ENCODE results near the gene ZFAND3.
A peak's percentile ranks its signal among the peaks of the same experiment; 100 is the strongest.

ZFAND3 gene

GRCh38 chr6:37784585-37784967 lies 35.0 kb upstream of the ZFAND3 start:
- H3K4me1 ChIP-seq (ENCODE audit: control insufficient read depth, insufficient read depth, low read length) = peaks cover 14% of the 10 kb centered on the region
- H3K4me3 ChIP-seq (ENCODE audit: low read length) = no peak overlapping the region
- DNase-seq (ENCODE audit: low read depth, low spot score) = no peak
- H3K36me3 ChIP-seq (ENCODE audit: control insufficient read depth, insufficient read depth, low read length) = no peaks in the 10 kb centered on the region
- H3K27ac ChIP-seq (ENCODE audit: low read length) = no peak overlapping the region
- no CpG with 5 or more reads among the region's 7 CpGs for WGBS (ENCODE audit: insufficient coverage, insufficient read length)
- H3K27me3 ChIP-seq (ENCODE audit: control insufficient read depth, insufficient read depth, low read length) = no peaks in the 10 kb centered on the region
- no peaks in the 10 kb centered on the region for H3K9me3 ChIP-seq (ENCODE audit: control insufficient read depth, insufficient read depth, low read length)

DNA sequence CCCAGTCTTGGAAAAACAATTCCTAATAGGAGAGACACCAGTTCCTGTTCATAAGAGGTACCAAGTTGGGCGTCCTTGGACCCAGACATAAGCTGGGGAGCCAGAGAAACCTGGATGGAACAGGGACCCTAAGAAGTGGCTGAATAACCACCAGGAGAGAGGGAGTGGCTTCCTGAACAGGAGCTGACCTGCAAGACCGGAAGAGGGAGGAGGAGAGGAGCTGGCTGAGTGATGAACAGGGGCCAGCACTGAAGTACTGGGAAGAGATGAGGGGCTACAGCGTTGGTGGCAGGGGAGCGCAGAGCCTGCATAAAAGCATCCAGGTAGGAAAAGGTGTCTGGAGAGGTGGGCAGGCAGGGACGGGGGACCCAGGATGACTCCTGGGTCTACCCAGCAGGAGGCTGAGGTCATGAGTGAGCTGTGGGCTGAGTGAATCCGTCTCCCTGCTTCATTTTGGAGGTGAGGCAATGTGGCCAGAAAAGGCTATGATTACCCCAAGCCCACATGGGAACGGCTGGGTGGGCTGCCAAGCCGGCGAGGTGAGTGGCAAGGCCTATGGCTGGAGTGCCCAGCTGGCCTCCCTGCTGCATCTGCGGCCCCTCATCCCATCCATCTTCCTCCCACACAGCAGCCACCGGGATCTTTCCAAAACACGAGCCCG lies 34.4 kb upstream of the ZFAND3 start:
- WGBS (ENCODE audit: insufficient coverage, insufficient read length) = no CpG with 5 or more reads among the region's 13 CpGs
- Histone ChIP-seq H3K4me1 (ENCODE audit: control insufficient read depth, insufficient read depth, low read length) (peaks cover 10% of the 10 kb centered on the region), H3K4me3 (ENCODE audit: low read length) (no peak overlapping the region), H3K36me3 (ENCODE audit: control insufficient read depth, insufficient read depth, low read length) (no peaks in the 10 kb centered on the region), H3K27ac (ENCODE audit: low read length) (no peak overlapping the region), H3K9me3 (ENCODE audit: control insufficient read depth, insufficient read depth, low read length) (no peaks in the 10 kb centered on the region), H3K27me3 (ENCODE audit: control insufficient read depth, insufficient read depth, low read length) (no peaks in the 10 kb centered on the region)
- no peak for DNase-seq (ENCODE audit: low read depth, low spot score)

DNA sequence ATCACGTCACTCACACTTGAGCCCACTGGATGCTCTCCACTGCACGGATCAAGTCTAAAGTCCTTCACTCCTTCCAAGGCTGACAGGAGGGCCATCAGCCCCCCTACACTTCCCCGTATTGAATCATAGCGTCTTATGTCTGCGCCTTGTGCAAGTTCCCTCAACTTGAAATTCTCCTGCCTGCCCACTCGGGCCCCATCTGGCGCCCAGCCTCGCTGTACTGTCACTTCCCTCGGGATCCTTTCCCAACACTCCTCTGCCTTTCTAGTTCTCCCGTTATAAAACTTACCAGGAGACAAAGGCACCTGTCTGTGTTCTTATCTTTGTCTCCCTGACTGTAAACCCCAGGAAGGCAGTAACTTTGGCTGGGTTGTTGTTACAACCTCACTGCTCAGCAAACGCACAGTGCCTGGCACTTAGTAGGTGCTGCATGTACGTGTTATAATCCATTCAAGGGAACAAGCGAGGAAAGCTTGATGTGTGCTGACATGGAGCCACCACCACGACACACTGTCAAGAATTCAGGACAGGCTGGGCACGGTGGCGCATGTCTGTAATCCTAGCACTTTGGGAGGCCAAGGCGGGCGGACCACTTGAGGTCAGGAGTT lies 33.8 kb upstream of the ZFAND3 start:
- no peaks in the 10 kb centered on the region for H3K9me3 ChIP-seq (ENCODE audit: control insufficient read depth, insufficient read depth, low read length)
- no peaks in the 10 kb centered on the region for H3K27me3 ChIP-seq (ENCODE audit: control insufficient read depth, insufficient read depth, low read length)
- H3K4me3 ChIP-seq (ENCODE audit: low read length) = no peak overlapping the region
- H3K4me1 ChIP-seq (ENCODE audit: control insufficient read depth, insufficient read depth, low read length) = peaks cover 9% of the 10 kb centered on the region
- WGBS (ENCODE audit: insufficient coverage, insufficient read length) = no CpG with 5 or more reads among the region's 18 CpGs
- H3K36me3 ChIP-seq (ENCODE audit: control insufficient read depth, insufficient read depth, low read length) = no peaks in the 10 kb centered on the region
- H3K27ac ChIP-seq (ENCODE audit: low read length) = no peak overlapping the region
- DNase-seq (ENCODE audit: low read depth, low spot score) = no peak

DNA sequence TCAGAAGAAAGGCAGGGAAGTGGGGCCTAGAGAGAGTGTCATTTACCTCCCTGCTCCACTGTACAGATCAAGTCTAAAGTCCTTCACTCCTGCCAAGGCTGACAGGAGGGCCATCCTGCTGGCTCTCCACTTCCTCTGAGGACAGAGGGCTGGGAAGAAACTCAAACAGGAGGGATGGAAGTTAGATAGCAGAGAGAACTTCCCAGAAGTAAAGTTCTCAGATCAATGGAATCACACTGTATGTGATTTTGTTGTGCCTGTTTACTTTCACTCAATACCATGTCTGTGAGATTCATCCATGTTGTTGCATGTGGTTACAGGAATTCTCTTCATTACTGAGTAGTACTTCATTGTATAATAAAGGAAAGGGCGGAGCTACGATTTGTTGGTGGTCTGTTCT lies 32.3 kb upstream of the ZFAND3 start:
- Histone ChIP-seq H3K27me3 (ENCODE audit: control insufficient read depth, insufficient read depth, low read length) (no peaks in the 10 kb centered on the region), H3K27ac (ENCODE audit: low read length) (no peak overlapping the region), H3K4me3 (ENCODE audit: low read length) (no peak overlapping the region), H3K4me1 (ENCODE audit: control insufficient read depth, insufficient read depth, low read length) (peaks cover 11% of the 10 kb centered on the region), H3K9me3 (ENCODE audit: control insufficient read depth, insufficient read depth, low read length) (no peaks in the 10 kb centered on the region), H3K36me3 (ENCODE audit: control insufficient read depth, insufficient read depth, low read length) (no peaks in the 10 kb centered on the region)
- no peak for DNase-seq (ENCODE audit: low read depth, low spot score)
- WGBS (ENCODE audit: insufficient coverage, insufficient read length) = no CpG with 5 or more reads among the region's 2 CpGs

- no peaks in the 10 kb centered on the region for H3K9me3 ChIP-seq (ENCODE audit: control insufficient read depth, insufficient read depth, low read length)
- WGBS (ENCODE audit: insufficient coverage, insufficient read length) = no CpG with 5 or more reads among the region's 2 CpGs
- no peaks in the 10 kb centered on the region for H3K27me3 ChIP-seq (ENCODE audit: control insufficient read depth, insufficient read depth, low read length)
Observed at GRCh38 chr6:37788259-37788658, 31.3 kb upstream of the ZFAND3 start.

DNA sequence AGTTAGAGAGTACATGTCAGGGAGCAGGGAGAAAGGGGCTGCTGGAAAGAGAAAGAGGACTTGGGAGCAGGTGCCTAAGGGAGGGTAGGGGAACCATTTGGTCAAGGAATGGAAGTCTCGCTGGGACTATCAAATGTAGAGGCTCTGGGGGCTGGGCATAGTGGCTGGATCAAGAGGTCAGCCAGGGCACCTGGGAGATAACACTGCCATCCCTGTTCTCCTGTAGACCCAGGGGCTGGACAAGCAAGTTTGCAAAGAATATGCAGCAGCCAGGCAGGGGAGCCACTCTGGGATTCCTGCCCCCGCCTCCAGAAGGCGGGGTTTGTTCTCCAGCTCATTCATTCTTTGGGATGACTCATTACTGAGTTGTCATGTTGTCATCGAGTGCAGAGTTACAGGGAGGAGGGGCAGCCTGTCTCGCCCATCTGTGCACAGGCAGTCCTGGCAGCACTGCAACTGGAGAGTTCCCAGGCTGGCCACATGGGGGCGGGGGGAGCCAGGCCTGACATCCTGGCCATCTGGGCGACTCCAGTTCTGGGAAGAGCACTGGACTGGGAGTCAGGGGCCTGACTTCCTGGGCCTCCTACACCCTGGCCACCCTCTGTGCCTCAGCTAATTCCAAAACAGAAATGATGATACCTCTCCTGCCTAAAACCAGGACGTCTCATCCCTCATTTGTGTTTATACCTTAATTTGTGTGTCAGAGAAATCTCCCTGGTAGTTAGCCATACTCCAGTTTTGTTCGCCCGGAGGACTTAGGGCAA lies 28.2 kb upstream of the ZFAND3 start:
- no peak overlapping the region for H3K27ac ChIP-seq (ENCODE audit: low read length)
- no peak overlapping the region for H3K4me3 ChIP-seq (ENCODE audit: low read length)
- H3K4me1 ChIP-seq (ENCODE audit: control insufficient read depth, insufficient read depth, low read length) = peaks cover 2% of the 10 kb centered on the region
- no CpG with 5 or more reads among the region's 10 CpGs for whole genome bisulfite sequencing (ENCODE audit: insufficient coverage, insufficient read length)
- H3K9me3 ChIP-seq (ENCODE audit: control insufficient read depth, insufficient read depth, low read length) = no peaks in the 10 kb centered on the region
- peak; percentile 80 for DNase-seq (ENCODE audit: low read depth, low spot score)
- H3K27me3 ChIP-seq (ENCODE audit: control insufficient read depth, insufficient read depth, low read length) = no peaks in the 10 kb centered on the region
- no peaks in the 10 kb centered on the region for H3K36me3 ChIP-seq (ENCODE audit: control insufficient read depth, insufficient read depth, low read length)

More at GRCh38 chr6:37788259-37788658, 31.3 kb upstream of the ZFAND3 start:
- DNase-seq (ENCODE audit: low read depth, low spot score) = no peak
- no peak overlapping the region for H3K27ac ChIP-seq (ENCODE audit: low read length)
- H3K4me1 ChIP-seq (ENCODE audit: control insufficient read depth, insufficient read depth, low read length) = peaks cover 8% of the 10 kb centered on the region
- no peak overlapping the region for H3K4me3 ChIP-seq (ENCODE audit: low read length)
- no peaks in the 10 kb centered on the region for H3K36me3 ChIP-seq (ENCODE audit: control insufficient read depth, insufficient read depth, low read length)

DNA sequence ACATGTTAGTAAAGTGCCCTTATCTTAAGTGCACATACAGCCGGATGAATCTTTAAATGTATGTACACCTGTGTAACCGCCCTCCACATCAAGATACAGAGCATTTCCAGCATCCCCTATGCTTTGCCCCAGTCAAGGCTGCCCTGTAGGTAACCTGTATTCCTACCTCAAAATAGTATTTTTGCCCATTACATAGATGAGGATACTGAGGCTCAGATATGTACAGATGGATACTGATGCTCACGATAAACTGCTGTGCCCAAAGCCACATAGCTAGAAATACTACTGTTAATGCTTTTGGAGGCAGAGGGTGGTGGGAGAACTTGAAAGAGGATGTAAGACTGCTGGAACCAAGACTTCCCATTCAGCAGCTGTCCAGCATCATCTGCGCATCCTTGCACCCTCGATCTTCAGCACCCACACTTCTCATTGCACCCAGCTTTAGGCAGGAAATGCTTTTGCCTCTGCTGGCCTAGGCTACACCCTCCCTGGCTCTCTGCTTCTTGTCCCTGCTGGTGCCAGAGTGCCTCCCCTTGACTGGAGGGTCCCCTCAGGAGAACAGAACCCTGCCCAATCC lies 27.0 kb upstream of the ZFAND3 start:
- H3K36me3 ChIP-seq (ENCODE audit: control insufficient read depth, insufficient read depth, low read length) = no peaks in the 10 kb centered on the region
- whole genome bisulfite sequencing (ENCODE audit: insufficient coverage, insufficient read length) = no CpG with 5 or more reads among the region's 5 CpGs
- no peak for DNase-seq (ENCODE audit: low read depth, low spot score)
- H3K27ac ChIP-seq (ENCODE audit: low read length) = no peak overlapping the region
- no peaks in the 10 kb centered on the region for H3K9me3 ChIP-seq (ENCODE audit: control insufficient read depth, insufficient read depth, low read length)
- no peak overlapping the region for H3K4me3 ChIP-seq (ENCODE audit: low read length)
- H3K4me1 ChIP-seq (ENCODE audit: control insufficient read depth, insufficient read depth, low read length) = peaks cover 2% of the 10 kb centered on the region
- no peaks in the 10 kb centered on the region for H3K27me3 ChIP-seq (ENCODE audit: control insufficient read depth, insufficient read depth, low read length)

DNA sequence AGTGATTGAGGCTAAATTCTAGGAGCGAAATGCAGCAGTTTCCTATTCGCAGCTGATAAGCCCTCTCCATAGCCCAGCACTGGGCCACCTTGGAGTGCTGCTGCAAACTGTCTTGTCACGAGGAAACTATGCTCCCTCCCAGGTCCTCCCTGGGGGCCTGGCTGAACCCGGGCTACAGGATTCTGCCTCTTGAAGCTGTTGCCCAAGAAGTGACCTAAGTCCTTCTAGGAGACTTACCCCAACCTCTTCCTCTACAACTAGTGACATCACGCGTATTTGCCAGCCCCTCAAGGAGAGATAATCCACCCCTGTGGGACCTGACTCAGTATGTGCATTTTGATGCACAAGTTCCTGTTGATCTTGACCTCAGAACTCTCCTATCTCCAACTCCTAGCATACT lies 26.5 kb upstream of the ZFAND3 start:
- DNase-seq (ENCODE audit: low read depth, low spot score) = no peak
- Histone ChIP-seq H3K36me3 (ENCODE audit: control insufficient read depth, insufficient read depth, low read length) (no peaks in the 10 kb centered on the region), H3K4me3 (ENCODE audit: low read length) (no peak overlapping the region), H3K27ac (ENCODE audit: low read length) (no peak overlapping the region), H3K27me3 (ENCODE audit: control insufficient read depth, insufficient read depth, low read length) (no peaks in the 10 kb centered on the region), H3K4me1 (ENCODE audit: control insufficient read depth, insufficient read depth, low read length) (peaks cover 2% of the 10 kb centered on the region), H3K9me3 (ENCODE audit: control insufficient read depth, insufficient read depth, low read length) (no peaks in the 10 kb centered on the region)
- WGBS (ENCODE audit: insufficient coverage, insufficient read length) = no CpG with 5 or more reads among the region's 6 CpGs

DNA sequence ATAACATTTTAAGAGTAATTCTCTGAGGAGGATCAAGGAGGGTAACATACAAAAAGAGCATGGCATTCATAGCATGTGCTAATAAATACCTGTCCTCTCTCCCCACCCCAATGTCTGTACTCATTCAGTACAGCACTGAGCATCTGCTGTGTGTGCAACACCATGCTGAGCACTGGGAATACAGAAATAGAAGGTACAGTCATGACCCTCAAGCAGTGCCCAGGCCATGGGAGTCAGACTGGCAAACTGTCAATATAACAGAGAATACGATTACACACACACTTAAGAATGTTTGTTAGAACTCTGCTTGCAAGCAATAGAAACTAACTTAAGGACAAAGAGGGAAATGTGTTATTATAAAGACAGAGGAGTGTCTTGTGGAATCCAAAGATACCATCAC lies 24.7 kb upstream of the ZFAND3 start:
- Histone ChIP-seq H3K36me3 (ENCODE audit: control insufficient read depth, insufficient read depth, low read length) (no peaks in the 10 kb centered on the region), H3K27ac (ENCODE audit: low read length) (no peak overlapping the region), H3K9me3 (ENCODE audit: control insufficient read depth, insufficient read depth, low read length) (no peaks in the 10 kb centered on the region), H3K27me3 (ENCODE audit: control insufficient read depth, insufficient read depth, low read length) (no peaks in the 10 kb centered on the region), H3K4me1 (ENCODE audit: control insufficient read depth, insufficient read depth, low read length) (peaks cover 2% of the 10 kb centered on the region), H3K4me3 (ENCODE audit: low read length) (no peak overlapping the region)
- no peak for DNase-seq (ENCODE audit: low read depth, low spot score)
- no CpG with 5 or more reads among the region's 1 CpG for WGBS (ENCODE audit: insufficient coverage, insufficient read length)

- DNase-seq (ENCODE audit: low read depth, low spot score) = no peak
- Histone ChIP-seq H3K9me3 (ENCODE audit: control insufficient read depth, insufficient read depth, low read length) (no peaks in the 10 kb centered on the region), H3K27ac (ENCODE audit: low read length) (no peak overlapping the region), H3K4me1 (ENCODE audit: control insufficient read depth, insufficient read depth, low read length) (peaks cover 2% of the 10 kb centered on the region; the same call in 1 of the 2 replicates), H3K27me3 (ENCODE audit: control insufficient read depth, insufficient read depth, low read length) (no peaks in the 10 kb centered on the region), H3K4me3 (ENCODE audit: low read length) (no peak overlapping the region), H3K36me3 (ENCODE audit: control insufficient read depth, insufficient read depth, low read length) (no peaks in the 10 kb centered on the region)
- no CpG with 5 or more reads among the region's 11 CpGs for WGBS (ENCODE audit: insufficient coverage, insufficient read length)
Observed at GRCh38 chr6:37798436-37799262, 20.9 kb upstream of the ZFAND3 start.

All from iPS DF 6.9 (cell line).